ENCODE measurements around the gene ZNF727. TPM values are rescaled to one million over a fixed set of nuclear protein-coding genes. Genes with fewer than 3 reads are reported as not detected.
"Not testable (repeated sequence)": the region's sequence is repeated elsewhere in the genome, so short reads cannot be mapped to it uniquely, and the experiment has no call there.

ZNF727 gene
- total RNA-seq, 1 donor from 2014 or later, result not detected

- no peak overlapping the region for H3K27ac Mint-ChIP-seq (ENCODE audit: unreplicated experiment)
- peaks cover 2% of the 10 kb centered on the region for H3K27me3 Mint-ChIP-seq (ENCODE audit: unreplicated experiment)
- peaks cover 13% of the 10 kb centered on the region for H3K36me3 Mint-ChIP-seq (ENCODE audit: unreplicated experiment)
- H3K9me3 Mint-ChIP-seq (ENCODE audit: unreplicated experiment), result peaks cover 27% of the 10 kb centered on the region
- no peak for DNase-seq
- TF ChIP-seq CTCF (IDR thresholded peaks at IDR 0.05; ENCODE audit: partially characterized antibody, unreplicated experiment), result no peak
- no peaks in the 10 kb centered on the region for H3K4me1 Mint-ChIP-seq (ENCODE audit: low read depth, unreplicated experiment)
- no peak overlapping the region for H3K4me3 Mint-ChIP-seq (ENCODE audit: unreplicated experiment)
Observed at GRCh38 chr7:64046041-64046389, 781 bp downstream of the ZNF727 start.

GRCh38 chr7:64077837-64078698 is 32.8 kb downstream of the ZNF727 start:
- not testable (repeated sequence) for DNase-seq; H3K27me3 Mint-ChIP-seq (ENCODE audit: unreplicated experiment); H3K4me3 Mint-ChIP-seq (ENCODE audit: unreplicated experiment); H3K4me1 Mint-ChIP-seq (ENCODE audit: low read depth, unreplicated experiment); H3K27ac Mint-ChIP-seq (ENCODE audit: unreplicated experiment)
- Mint-ChIP-seq H3K9me3 (ENCODE audit: unreplicated experiment) (peaks cover 16% of the 10 kb centered on the region), H3K36me3 (ENCODE audit: unreplicated experiment) (peaks cover 19% of the 10 kb centered on the region)

GRCh38 chr7:64078699-64078994 is 33.4 kb downstream of the ZNF727 start:
- no peak for DNase-seq
- Mint-ChIP-seq H3K4me3 (ENCODE audit: unreplicated experiment) (no peak overlapping the region), H3K9me3 (ENCODE audit: unreplicated experiment) (peaks cover 16% of the 10 kb centered on the region), H3K36me3 (ENCODE audit: unreplicated experiment) (peaks cover 19% of the 10 kb centered on the region), H3K4me1 (ENCODE audit: low read depth, unreplicated experiment) (no peaks in the 10 kb centered on the region), H3K27me3 (ENCODE audit: unreplicated experiment) (no peaks in the 10 kb centered on the region), H3K27ac (ENCODE audit: unreplicated experiment) (no peak overlapping the region)
- TF ChIP-seq CTCF (IDR thresholded peaks at IDR 0.05; ENCODE audit: partially characterized antibody, unreplicated experiment), result no peak

- Mint-ChIP-seq H3K27ac (ENCODE audit: unreplicated experiment) (no peak overlapping the region), H3K4me1 (ENCODE audit: low read depth, unreplicated experiment) (no peaks in the 10 kb centered on the region), H3K27me3 (ENCODE audit: unreplicated experiment) (no peaks in the 10 kb centered on the region), H3K36me3 (ENCODE audit: unreplicated experiment) (peaks cover 9% of the 10 kb centered on the region), H3K9me3 (ENCODE audit: unreplicated experiment) (peaks cover 9% of the 10 kb centered on the region), H3K4me3 (ENCODE audit: unreplicated experiment) (no peak overlapping the region)
- TF ChIP-seq CTCF (IDR thresholded peaks at IDR 0.05; ENCODE audit: partially characterized antibody, unreplicated experiment), result no peak
- DNase-seq, result no peak
Observed at GRCh38 chr7:64087501-64087900, 42.3 kb downstream of the ZNF727 start.

GRCh38 chr7:64088863-64089262 is 43.6 kb downstream of the ZNF727 start:
- H3K4me3 Mint-ChIP-seq (ENCODE audit: unreplicated experiment); H3K36me3 Mint-ChIP-seq (ENCODE audit: unreplicated experiment); H3K27me3 Mint-ChIP-seq (ENCODE audit: unreplicated experiment); H3K4me1 Mint-ChIP-seq (ENCODE audit: low read depth, unreplicated experiment); DNase-seq; H3K27ac Mint-ChIP-seq (ENCODE audit: unreplicated experiment): not testable (repeated sequence)
- peaks cover 13% of the 10 kb centered on the region for H3K9me3 Mint-ChIP-seq (ENCODE audit: unreplicated experiment)

Other genes starting within 250 kb of the ZNF727 start
- gene ZNF722, start 46.6 kb upstream of the ZNF727 start, total RNA-seq (ENCODE audit: unreplicated experiment), result not detected
- gene ZNF735, start 161.8 kb downstream of the ZNF727 start, total RNA-seq (ENCODE audit: unreplicated experiment), result not detected
- not detected for gene ZNF679, start 183.0 kb downstream of the ZNF727 start, total RNA-seq (ENCODE audit: unreplicated experiment)

Measured in glutamatergic neuron (in vitro differentiated cells).